Measurements from ENCODE around the gene UMODL1.

Gene UMODL1

GRCh38 chr21:42040411-42041180, 30.5 kb upstream of the UMODL1 start:
- CTCF ChIA-PET, result interaction anchor here (0.7 to 3.7 kb wide), 2 partner anchors 67 to 77 kb away, joined by 3 to 11 read pairs; no protein-coding TSS in a partner anchor
- POLR2A ChIA-PET, result interaction anchor here (0.6 to 1.8 kb wide), 6 partner anchors 15 to 162 kb away, joined by 3 to 7 read pairs (median 3); partner anchors contain the start of gene PRDM15
- peak overlapping the region; percentile 20; the same call in 1 of the 2 replicates for H3K4me3 ChIP-seq (ENCODE audit: low read depth, low read length)
- no peak for TF ChIP-seq CTCF (IDR thresholded peaks at IDR 0.05; ENCODE audit: insufficient read depth, low read length, missing control alignments)
- peak; percentile 100 for DNase-seq (ENCODE audit: low read depth, low spot score)

GRCh38 chr21:42041246-42041645, 29.9 kb upstream of the UMODL1 start:
- no peak overlapping the region for H3K4me3 ChIP-seq (ENCODE audit: low read depth, low read length)
- POLR2A ChIA-PET, result interaction anchor here (0.6 kb wide), 1 partner anchor 40 kb away, joined by 3 read pairs; no protein-coding TSS in a partner anchor
- CTCF ChIA-PET, result interaction anchor here (3.7 kb wide), 1 partner anchor 76 kb away, joined by 11 read pairs; no protein-coding TSS in a partner anchor
- no peak for DNase-seq (ENCODE audit: low read depth, low spot score)
- TF ChIP-seq CTCF (IDR thresholded peaks at IDR 0.05; ENCODE audit: insufficient read depth, low read length, missing control alignments), result no peak

GRCh38 chr21:42041711-42042110, 29.4 kb upstream of the UMODL1 start:
- CTCF ChIA-PET, result interaction anchor here (3.7 kb wide), 1 partner anchor 75 kb away, joined by 11 read pairs; no protein-coding TSS in a partner anchor
- POLR2A ChIA-PET, result interaction anchor here (0.6 kb wide), 1 partner anchor 39 kb away, joined by 3 read pairs; no protein-coding TSS in a partner anchor
- TF ChIP-seq CTCF (IDR thresholded peaks at IDR 0.05; ENCODE audit: insufficient read depth, low read length, missing control alignments), result no peak
- no peak for DNase-seq (ENCODE audit: low read depth, low spot score)
- H3K4me3 ChIP-seq (ENCODE audit: low read depth, low read length), result no peak overlapping the region

- DNase-seq (ENCODE audit: low read depth, low spot score), result no peak
- ChIA-PET CTCF (interaction anchor here (3.7 kb wide), 1 partner anchor 75 kb away, joined by 11 read pairs; no protein-coding TSS in a partner anchor), POLR2A (no interaction called here)
- TF ChIP-seq CTCF (IDR thresholded peaks at IDR 0.05; ENCODE audit: insufficient read depth, low read length, missing control alignments), result no peak
- no peak overlapping the region for H3K4me3 ChIP-seq (ENCODE audit: low read depth, low read length)
Observed at GRCh38 chr21:42042651-42043050, 28.5 kb upstream of the UMODL1 start.

GRCh38 chr21:42043201-42043895, 27.8 kb upstream of the UMODL1 start:
- H3K4me3 ChIP-seq (ENCODE audit: low read depth, low read length), result no peak overlapping the region
- no peak for DNase-seq (ENCODE audit: low read depth, low spot score)
- CTCF ChIA-PET, result no interaction called here
- POLR2A ChIA-PET, result no interaction called here
- no peak for TF ChIP-seq CTCF (IDR thresholded peaks at IDR 0.05; ENCODE audit: insufficient read depth, low read length, missing control alignments)

- no peak overlapping the region for H3K4me3 ChIP-seq (ENCODE audit: low read depth, low read length)
- ChIA-PET CTCF (no interaction called here), POLR2A (no interaction called here)
- DNase-seq (ENCODE audit: low read depth, low spot score), result no peak
- no peak for TF ChIP-seq CTCF (IDR thresholded peaks at IDR 0.05; ENCODE audit: insufficient read depth, low read length, missing control alignments)
Observed at GRCh38 chr21:42043961-42044360, 27.2 kb upstream of the UMODL1 start.

All from AG04449 (cell line).